PC-9 (cell line): Measurements from ENCODE around the gene CPVL. TPM values are rescaled to one million over a fixed set of nuclear protein-coding genes. Genes with fewer than 3 reads are reported as not detected.
A peak's percentile ranks its signal among the peaks of the same experiment; 100 is the strongest.
"Not testable (repeated sequence)": the region's sequence is repeated elsewhere in the genome, so short reads cannot be mapped to it uniquely, and the experiment has no call there.

Source experiments
- BruUV-seq: library from RNA; stranded (reverse); fragments of 400-500 nt; replicated peaks from 2 replicates; lab custom pipeline; 2021; lab: Mats Ljungman, UMichigan
- CTCF ChIA-PET: fragments of 300-600 bp; sonication (Branson Sonifier 250); formaldehyde crosslinking; loops from one replicate; lab custom pipeline; 2022; ENCODE audit warnings: antibody characterized with exemption; lab: Charles Lee
- POLR2A ChIA-PET: fragments of 300-600 bp; sonication (Branson Sonifier 250); formaldehyde crosslinking; loops from one replicate; lab custom pipeline; 2022; ENCODE audit warnings: antibody characterized with exemption; ENCODE audit not compliant: unreplicated experiment; lab: Charles Lee
- DNase-seq, 2 experiments: peaks; one replicate each; pipeline versions ENCODE4 v3.0.0 to v3.0.0-alpha.2; 2015 to 2022; ENCODE audit warnings: mixed read lengths in 1 of 2
- H2AFZ ChIP-seq: fragments of 200-600 bp; sonication (generic); 2 replicates; pipeline ENCODE4 v1.8.1; 2017; ENCODE audit warnings: antibody characterized with exemption
- H3F3A ChIP-seq: fragments of 200-600 bp; sonication (generic); 2 replicates; pipeline ENCODE4 v1.8.1; 2017; ENCODE audit warnings: antibody characterized with exemption, mild to moderate bottlenecking, low read depth; ENCODE audit not compliant: insufficient read depth
- H3K27ac ChIP-seq: fragments of 200-600 bp; sonication (generic); 2 replicates; pipeline ENCODE4 v1.6.1; 2016; ENCODE audit warnings: mixed run types
- H3K27me3 ChIP-seq: fragments of 200-600 bp; sonication (generic); 2 replicates; pipeline ENCODE4 v1.6.1; 2016; ENCODE audit warnings: low read depth, mixed run types; ENCODE audit not compliant: insufficient read depth
- H3K36me3 ChIP-seq: fragments of 200-600 bp; sonication (generic); 2 replicates; pipeline ENCODE4 v1.6.1; 2016; ENCODE audit warnings: low read depth, mixed run types
- H3K4me1 ChIP-seq: fragments of 200-600 bp; sonication (generic); replicated peaks from 2 replicates; pipeline ENCODE4 v1.6.1; 2016; ENCODE audit warnings: mixed run types; ENCODE audit not compliant: insufficient read depth
- H3K4me2 ChIP-seq: fragments of 200-600 bp; sonication (generic); 2 replicates; pipeline ENCODE4 v1.6.1; 2017; ENCODE audit warnings: mixed run types
- H3K4me3 ChIP-seq: fragments of 200-600 bp; sonication (generic); 2 replicates; pipeline ENCODE4 v1.6.1; 2016; ENCODE audit warnings: mixed run types
- H3K79me2 ChIP-seq: fragments of 200-600 bp; sonication (generic); 2 replicates; pipeline ENCODE4 v1.6.1; 2017; ENCODE audit warnings: low read depth, mixed run types
- H3K9me2 ChIP-seq: fragments of 200-600 bp; sonication (generic); 2 replicates; pipeline ENCODE4 v1.8.1; 2017; ENCODE audit warnings: mild to moderate bottlenecking; ENCODE audit not compliant: insufficient read depth
- H3K9me3 ChIP-seq: fragments of 200-600 bp; sonication (generic); 2 replicates; pipeline ENCODE4 v1.8.1; 2016; ENCODE audit warnings: low read depth; ENCODE audit not compliant: insufficient read depth
- H4K20me1 ChIP-seq: fragments of 200-600 bp; sonication (generic); 2 replicates; pipeline ENCODE4 v1.8.1; 2017; ENCODE audit not compliant: insufficient read depth
- EZH2 ChIP-seq: fragments of 200-600 bp; sonication (generic); IDR thresholded peaks from 2 replicates; pipeline ENCODE4 v1.8.0; 2017; ENCODE audit warnings: antibody characterized with exemption, low read depth
- intact Hi-C: fragments of 100-400 bp; cut with micrococcal nuclease; formaldehyde crosslinking; loops from one replicate; pipeline ENCODE4 v1.10.0; 2022; ENCODE audit not compliant: unreplicated experiment
- total RNA-seq: library from RNA; stranded (reverse); gene quantifications from 2 replicates; pipeline ENCODE4 v1.2.3, GENCODE V29; 2021
- TF ChIP-seq, protein P1 (sequence below): fragments of 200-600 bp; sonication (generic); conservative IDR thresholded peaks from 2 replicates; pipeline ENCODE4 v1.6.1; 2017; ENCODE audit warnings: mixed run types, antibody characterized with exemption, mild to moderate bottlenecking, moderate library complexity

Gene CPVL
- total RNA-seq, 1 experiment from 2014 or later = not detected

DNA sequence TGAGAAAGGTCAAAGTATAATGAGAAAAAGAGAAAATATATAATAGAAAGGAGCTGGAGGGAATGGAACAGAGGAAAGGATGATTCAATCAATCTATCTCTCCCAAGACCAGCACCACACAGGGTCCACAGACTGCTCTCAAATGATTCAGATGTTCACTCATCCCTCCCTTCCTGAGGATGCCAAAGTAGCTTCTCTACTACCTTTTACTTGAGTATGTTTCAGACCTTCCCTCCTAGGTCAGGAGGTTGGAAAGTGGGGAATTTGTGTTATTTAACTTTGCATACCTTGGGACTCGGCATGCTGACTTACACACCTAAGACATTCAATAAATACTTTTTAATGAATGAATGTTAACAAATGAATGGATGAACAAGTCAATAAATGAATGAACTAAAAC, 30.6 kb downstream of the CPVL start:
- no TSS peak for BruUV-seq
- no peak overlapping the region for H3K4me3 ChIP-seq
- peaks cover 32% of the 10 kb centered on the region for H3F3A ChIP-seq
- H3K79me2 ChIP-seq = peaks cover 9% of the 10 kb centered on the region; the same call in 1 of the 2 replicates
- H2AFZ ChIP-seq = no peak overlapping the region
- H3K27ac ChIP-seq = peak overlapping the region; percentile 42
- no peaks in the 10 kb centered on the region for H3K36me3 ChIP-seq
- no peaks in the 10 kb centered on the region for H4K20me1 ChIP-seq
- no peaks in the 10 kb centered on the region for H3K9me2 ChIP-seq
- H3K27me3 ChIP-seq = no peaks in the 10 kb centered on the region
- peaks cover 62% of the 10 kb centered on the region for H3K4me1 ChIP-seq
- POLR2A ChIA-PET = no interaction called here
- H3K4me2 ChIP-seq = no peak overlapping the region
- DNase-seq = no peak
- 0 out of 2 replicates have a peak, but pooled peaks cover 4% of the 10 kb centered on the region for H3K9me3 ChIP-seq
- no peak for TF ChIP-seq EZH2
- TF ChIP-seq, protein P1, sequence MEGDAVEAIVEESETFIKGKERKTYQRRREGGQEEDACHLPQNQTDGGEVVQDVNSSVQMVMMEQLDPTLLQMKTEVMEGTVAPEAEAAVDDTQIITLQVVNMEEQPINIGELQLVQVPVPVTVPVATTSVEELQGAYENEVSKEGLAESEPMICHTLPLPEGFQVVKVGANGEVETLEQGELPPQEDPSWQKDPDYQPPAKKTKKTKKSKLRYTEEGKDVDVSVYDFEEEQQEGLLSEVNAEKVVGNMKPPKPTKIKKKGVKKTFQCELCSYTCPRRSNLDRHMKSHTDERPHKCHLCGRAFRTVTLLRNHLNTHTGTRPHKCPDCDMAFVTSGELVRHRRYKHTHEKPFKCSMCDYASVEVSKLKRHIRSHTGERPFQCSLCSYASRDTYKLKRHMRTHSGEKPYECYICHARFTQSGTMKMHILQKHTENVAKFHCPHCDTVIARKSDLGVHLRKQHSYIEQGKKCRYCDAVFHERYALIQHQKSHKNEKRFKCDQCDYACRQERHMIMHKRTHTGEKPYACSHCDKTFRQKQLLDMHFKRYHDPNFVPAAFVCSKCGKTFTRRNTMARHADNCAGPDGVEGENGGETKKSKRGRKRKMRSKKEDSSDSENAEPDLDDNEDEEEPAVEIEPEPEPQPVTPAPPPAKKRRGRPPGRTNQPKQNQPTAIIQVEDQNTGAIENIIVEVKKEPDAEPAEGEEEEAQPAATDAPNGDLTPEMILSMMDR = no peak
- CTCF ChIA-PET = no interaction called here
- intact Hi-C loops = no loop called here

DNA sequence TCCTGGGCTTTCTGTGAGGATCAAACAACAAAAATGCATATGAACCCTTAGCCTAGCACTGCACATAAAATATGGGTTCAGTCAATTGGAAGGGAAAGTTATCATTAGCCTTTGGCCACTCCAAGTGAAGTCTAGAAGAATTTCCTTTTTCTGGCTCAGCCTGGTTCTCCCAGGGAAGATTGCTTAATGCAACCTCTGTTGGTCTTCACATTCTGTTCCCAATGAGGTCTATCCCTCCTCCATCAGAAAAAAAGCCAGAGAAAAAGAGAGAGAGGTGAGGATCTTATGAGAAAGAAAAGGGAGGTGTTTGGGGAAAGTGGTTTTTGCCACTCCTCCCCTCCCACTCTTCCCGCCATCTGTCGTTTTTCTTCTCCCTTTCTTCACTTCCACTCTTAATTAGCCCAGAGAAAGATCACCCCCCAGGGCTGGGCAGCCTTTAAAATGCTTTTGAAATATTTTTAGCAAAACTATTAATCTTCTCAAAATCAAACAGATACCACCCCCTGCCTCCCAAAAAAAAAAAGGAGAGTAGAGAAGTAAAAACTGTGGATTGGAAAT, 31.1 kb downstream of the CPVL start:
- DNase-seq = no peak
- Histone ChIP-seq H3K9me3 (0 out of 2 replicates have a peak, but pooled peaks cover 4% of the 10 kb centered on the region), H3K79me2 (peaks cover 9% of the 10 kb centered on the region; the same call in 1 of the 2 replicates), H2AFZ (no peak overlapping the region), H3K4me2 (peak overlapping the region; percentile 17; the same call in 1 of the 2 replicates), H3K9me2 (no peaks in the 10 kb centered on the region), H3K36me3 (no peaks in the 10 kb centered on the region), H3K27me3 (no peaks in the 10 kb centered on the region), H3K4me1 (peaks cover 66% of the 10 kb centered on the region), H3K27ac (peak overlapping the region; percentile 87), H3F3A (peaks cover 32% of the 10 kb centered on the region), H3K4me3 (no peak overlapping the region), H4K20me1 (no peaks in the 10 kb centered on the region)
- no TSS peak for BruUV-seq
- CTCF ChIA-PET = no interaction called here
- intact Hi-C loops = no loop called here
- POLR2A ChIA-PET = no interaction called here
- TF ChIP-seq, protein P1 = no peak
- no peak for TF ChIP-seq EZH2

DNA sequence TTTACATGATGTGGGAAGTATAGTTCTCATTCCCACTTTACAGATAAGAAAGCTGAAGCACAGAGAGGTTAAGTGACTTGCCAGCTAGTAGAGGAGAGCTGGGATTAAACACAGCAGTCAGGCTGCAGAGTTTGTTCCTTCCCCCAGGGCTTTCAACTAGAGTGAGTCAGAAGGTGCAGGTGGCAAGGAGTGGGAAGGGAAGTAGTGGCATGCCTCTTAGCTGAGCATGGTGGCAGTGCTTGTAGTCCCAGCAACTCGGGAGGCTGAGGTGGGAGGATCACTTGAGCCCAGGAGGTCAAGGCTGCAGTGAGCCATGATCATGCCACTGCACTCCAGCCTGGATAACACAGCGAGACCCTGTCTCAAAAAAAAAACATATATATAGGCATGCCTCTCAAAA, 32.1 kb downstream of the CPVL start:
- H2AFZ ChIP-seq, H3K79me2 ChIP-seq, POLR2A ChIA-PET, CTCF ChIA-PET, intact Hi-C loops, H3K9me2 ChIP-seq, H4K20me1 ChIP-seq, BruUV-seq, H3K27me3 ChIP-seq, H3K36me3 ChIP-seq, H3K9me3 ChIP-seq: not testable (repeated sequence)
- Histone ChIP-seq H3K4me1 (peaks cover 75% of the 10 kb centered on the region), H3F3A (peaks cover 37% of the 10 kb centered on the region), H3K4me2 (peak overlapping the region; percentile 17), H3K27ac (peak overlapping the region; percentile 87), H3K4me3 (0 out of 2 replicates have a peak overlapping the region, but pooled peaks have one; percentile 1)
- peak in 1 of 2 experiments; percentile 59 for DNase-seq
